GM19467 (cell line): Measurements from ENCODE around the gene CDH4.

Experiments used
- ATAC-seq: cut with Tn5 transposase; IDR thresholded peaks from one replicate; pipeline ENCODE4 v1.9.1; 2021; ENCODE audit warnings: mild to moderate bottlenecking, moderate library complexity; ENCODE audit not compliant: unreplicated experiment

Gene CDH4

GRCh38 chr20:61524951-61525666, 273.0 kb downstream of the CDH4 start:
- ATAC-seq, result no peak

- ATAC-seq, result no peak
Measured at GRCh38 chr20:61525781-61526431, 273.8 kb downstream of the CDH4 start.

DNA sequence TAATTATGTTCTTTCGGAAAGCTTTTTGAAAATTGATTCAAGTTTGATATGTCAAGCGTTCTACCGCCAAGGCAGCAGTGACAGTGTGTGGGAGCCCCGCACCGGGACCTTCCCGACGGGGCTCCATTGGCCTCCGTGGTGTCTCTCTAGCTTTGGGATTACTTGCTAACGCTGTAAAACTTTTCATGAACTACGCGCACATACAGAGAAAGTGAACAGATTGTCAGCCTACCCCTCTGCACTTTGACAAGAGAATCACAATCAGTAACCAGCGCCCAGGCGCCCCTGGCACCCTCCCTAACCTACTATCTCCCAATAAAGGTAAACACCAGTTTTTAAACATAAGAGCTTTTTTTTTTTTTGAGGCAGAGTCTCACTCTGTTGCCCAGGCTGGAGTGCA, 274.8 kb downstream of the CDH4 start:
- ATAC-seq, result no peak

DNA sequence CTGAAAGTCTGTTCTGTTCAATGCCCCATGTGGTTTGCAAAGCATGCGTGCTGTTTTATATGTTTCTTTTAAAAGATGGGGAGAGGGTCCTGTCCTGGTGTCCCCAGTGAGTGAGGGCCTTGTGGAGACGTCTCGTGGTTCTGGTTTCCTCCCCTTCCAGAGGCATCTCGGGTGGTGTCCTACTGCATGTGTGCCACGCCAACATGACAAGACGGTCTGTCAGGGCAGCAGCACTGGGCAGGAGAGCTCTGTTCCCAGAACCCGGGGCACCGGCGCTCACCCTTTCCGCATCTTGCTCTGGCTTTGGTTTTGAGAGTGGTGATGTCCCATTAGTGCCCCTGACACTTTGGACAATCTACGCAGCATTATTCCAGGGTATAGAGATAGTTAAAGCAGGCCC, 275.6 kb downstream of the CDH4 start:
- no peak for ATAC-seq

GRCh38 chr20:61528591-61528990, 276.5 kb downstream of the CDH4 start:
- no peak for ATAC-seq

DNA sequence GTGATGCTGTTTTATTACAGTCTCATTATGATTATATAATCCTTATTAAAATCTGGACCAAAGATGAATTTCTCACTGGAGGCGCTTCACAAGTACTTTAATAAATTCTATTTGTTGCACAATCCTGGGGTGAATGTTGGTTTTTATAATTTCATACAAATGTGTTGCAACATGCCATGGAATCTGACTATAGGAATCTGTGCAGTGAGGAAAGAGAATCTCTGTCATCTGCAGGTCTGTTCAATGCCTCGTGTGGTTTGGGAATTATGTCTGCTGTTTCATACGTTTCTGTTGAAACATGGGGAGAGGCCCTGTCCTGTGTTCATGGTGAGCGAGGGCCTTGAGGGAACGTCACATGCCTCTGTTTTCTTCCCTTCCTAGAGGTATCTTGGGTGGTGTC, 277.3 kb downstream of the CDH4 start:
- ATAC-seq, result no peak

GRCh38 chr20:61531553-61532345, 279.7 kb downstream of the CDH4 start:
- ATAC-seq, result no peak

DNA sequence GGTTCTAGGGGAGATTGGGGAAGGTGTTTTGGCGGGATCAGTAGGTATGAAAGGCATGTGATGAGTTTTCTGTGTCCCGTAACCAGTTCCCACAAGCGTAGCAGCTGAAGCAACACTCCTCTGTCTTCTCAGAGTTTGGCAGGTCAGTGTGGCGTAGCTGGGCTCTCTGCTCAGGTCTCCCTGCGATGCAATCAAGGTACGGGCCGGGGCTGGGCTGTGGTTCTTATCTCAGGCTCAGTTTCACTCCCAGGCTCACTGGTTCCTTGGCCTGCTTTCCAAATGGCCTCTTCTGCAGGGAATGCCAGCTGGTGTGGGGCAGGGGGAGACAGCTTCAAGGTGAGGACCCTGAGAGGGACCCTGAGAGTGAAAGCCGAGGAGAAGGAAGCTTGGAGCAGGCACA, 280.7 kb downstream of the CDH4 start:
- ATAC-seq, result no peak

GRCh38 chr20:61533231-61533631, 281.2 kb downstream of the CDH4 start:
- no peak for ATAC-seq

- no peak for ATAC-seq
Measured at GRCh38 chr20:61534346-61534745, 282.3 kb downstream of the CDH4 start.

DNA sequence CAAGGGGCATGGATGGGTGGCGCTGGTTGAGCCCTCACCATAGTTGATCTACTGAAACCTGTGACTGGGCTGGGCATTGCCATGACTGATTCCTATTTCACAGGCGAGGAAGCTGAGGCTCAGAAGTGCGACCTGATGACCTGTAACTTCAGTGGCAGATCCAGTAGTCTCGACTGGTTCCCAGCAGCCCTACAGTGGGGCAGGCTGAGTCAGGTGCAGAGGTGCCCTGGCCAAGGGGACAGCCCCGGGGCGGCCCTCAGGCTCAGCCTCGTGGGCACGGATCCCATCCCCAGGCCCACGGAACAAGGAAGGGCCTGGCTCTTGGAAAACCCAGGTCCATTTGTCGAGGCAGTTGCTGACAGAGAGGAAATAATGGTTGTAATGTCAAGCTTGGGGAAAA, 283.0 kb downstream of the CDH4 start:
- no peak for ATAC-seq

DNA sequence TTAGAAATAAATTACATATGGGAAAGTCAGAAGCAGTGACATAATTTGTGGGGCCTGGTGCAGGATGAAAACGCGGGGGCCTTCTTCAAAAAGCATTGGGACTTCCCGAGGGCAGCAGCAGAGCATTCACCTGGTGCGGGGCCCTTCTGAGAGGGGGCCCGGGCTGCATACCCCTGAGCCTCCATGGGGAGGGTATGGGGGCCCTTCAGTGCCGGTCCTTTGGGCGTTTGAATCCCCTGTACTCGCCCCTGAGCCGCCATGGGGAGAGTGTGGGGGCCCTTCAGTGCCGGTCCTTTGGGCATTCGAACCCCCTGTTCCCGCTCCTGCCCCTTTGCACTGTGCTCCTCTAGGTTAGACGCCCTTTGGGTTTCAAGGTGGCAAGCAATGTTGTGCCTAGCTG, 283.5 kb downstream of the CDH4 start:
- no peak for ATAC-seq

DNA sequence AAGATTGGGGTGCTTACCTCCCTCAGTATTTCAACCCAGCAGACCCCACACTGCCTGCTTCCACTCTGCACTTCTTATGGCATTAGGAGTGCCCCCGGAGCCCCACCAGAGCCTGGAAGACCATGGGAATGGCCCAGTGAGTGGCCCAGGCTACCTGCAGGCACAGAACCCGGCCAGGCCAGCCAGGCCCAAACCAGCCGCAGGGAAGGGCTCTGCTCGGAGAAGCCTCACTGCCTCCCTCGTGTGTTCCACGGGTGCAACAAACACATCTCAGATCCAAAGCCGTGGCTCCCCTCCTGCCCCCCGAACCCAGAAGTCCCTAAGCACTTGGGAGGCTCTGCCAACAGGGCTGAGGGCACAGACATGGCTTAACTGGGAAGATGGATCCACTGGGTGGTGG, 283.9 kb downstream of the CDH4 start:
- no peak for ATAC-seq

DNA sequence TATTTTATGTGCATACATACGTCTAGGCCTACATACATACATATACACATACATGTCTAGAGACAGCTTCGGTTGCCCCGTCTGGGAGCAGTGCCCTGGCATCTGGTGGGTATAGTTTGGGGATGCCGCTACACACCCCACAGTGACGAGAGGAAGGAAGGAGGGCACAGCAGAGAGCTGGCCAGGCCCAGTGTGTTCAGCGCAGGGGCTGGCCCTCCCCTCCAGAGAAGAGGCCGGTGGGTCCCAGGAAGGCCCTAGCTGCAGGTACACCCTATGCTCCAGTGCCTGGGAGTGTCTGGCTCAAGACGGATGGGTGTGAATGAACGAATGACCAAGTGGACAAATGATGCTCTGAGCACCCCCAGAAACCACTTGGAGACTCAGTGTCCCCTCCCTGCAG, 284.6 kb downstream of the CDH4 start:
- ATAC-seq, result no peak

DNA sequence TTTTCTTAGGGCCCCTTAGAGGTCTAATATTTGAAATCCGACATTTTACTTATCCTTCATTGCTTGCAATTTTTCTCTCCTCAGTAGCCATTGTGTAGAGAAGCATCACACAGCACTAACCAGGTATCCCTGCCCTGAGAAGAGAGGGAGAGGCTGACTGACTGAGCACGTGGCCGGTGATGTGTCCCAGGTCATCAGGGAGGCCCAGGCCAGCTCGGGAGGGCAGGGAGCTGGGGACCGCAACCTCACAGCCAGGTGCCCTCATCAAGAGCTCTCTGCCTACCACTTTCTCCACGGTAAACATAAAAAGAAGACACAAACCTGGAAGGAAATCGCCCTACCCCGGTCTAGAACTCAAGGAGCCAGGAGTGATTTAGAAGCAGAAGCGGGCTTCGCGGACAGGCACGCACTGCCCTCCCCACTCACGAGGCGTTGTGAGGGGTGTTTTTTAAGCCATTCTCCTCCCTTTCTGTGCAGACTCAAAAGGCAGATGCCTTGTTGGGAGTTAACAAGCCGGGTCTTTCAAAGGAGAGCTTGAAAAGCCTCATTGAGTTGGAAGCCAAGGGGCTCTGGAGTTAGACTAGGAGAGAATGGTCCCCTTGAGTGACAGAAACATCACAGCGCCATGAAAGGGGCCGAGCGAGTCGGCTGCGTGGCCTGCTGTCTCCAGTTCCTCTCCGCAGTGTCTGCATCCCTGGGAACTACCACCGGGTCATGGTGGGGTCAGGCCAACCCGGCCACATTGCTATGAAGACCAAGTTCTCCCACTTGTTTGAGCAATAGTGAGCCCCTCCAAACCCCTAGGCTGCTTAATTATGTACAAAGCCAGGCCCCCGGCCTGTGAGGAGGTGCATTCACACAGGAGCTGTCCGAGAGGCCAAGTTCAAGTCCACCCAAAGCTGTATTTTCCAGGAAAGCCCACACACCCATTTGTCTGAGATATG, 285.4 kb downstream of the CDH4 start:
- no peak for ATAC-seq

DNA sequence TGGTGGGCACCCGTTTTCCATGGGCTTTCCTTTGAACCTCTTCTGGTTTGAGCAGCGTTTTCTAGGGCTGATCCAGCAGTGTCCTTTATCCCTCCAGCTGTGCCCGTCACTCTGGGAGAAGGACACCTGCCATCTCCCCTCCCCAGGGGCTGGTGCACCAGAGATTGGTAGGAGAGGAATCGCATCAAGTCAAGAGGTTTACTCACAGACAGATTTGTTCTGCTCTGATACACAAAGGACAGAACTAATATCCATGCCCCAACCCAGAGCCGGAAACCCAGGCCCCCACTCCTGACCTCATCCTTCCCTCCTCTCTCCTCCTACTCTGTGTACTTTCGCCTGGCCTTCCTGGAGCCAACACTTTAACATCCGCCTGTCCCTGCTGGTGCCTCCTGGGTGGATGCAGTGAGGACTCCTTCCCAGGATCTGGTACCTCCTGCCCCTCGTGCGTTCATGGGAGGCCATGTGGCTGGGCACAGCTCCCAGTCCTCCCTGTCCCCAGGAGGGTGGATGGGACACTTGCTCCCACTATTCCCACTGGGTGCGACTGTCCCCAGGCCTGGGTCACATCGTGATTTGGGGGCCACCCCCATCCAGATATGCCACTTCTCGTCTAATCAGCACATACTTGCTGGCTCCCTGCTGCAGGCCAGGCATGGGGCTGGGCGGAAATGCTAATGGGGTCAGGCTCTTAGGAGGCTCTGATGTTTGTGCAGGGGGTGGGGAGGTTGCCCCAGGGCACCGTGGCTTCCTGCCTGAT, 286.3 kb downstream of the CDH4 start:
- no peak for ATAC-seq

DNA sequence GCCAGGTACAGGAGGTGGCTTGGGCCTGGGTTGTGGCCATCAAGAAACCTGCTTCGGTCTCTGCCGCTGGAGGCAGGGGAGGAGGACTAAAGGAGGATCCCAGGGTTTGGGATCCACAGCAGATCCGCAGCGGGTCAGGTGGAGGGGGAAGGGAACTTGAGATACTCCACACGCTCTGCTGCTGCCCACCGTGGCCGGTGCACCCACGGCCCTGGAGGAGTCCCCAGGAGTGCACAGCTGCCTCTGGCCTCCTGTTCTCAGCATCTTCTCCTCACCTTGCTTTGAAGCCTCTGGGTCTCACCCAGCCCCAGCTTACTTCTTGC, 286.8 kb downstream of the CDH4 start:
- ATAC-seq, result no peak

DNA sequence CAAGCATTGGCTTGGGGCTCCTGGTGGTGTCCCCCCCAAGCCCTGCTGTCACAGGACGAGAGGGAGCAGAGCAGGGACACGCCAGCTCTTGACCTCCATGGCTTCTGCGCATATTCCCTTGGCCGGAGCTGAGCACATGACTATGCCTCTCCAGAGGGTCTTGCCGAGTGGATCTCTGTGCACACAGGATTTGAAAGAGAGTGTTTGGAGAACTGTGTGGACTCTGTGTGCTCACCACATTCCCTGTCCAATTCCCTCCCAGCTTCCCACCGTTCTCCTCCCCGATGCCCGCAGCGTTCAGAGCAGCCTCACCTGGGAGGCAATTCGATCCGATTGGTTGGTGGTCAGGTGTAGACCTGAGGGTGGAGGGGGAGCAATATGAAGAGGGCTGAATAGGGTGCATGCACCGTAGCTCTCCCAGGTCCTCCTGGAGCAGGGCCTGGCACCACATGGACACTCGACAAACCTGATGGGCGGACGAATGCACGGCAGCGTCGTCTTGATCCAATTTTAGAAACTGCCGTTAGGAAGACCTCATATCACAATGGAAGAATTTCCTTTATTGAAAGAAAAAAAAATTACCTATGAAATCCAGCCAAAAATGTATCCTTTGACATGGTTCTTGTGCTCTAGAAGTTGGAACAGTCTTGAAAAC, 287.8 kb downstream of the CDH4 start:
- no peak for ATAC-seq

GRCh38 chr20:61541537-61541936, 289.5 kb downstream of the CDH4 start:
- no peak for ATAC-seq

GRCh38 chr20:61543086-61543485, 291.0 kb downstream of the CDH4 start:
- ATAC-seq, result no peak
